ENCODE results near the gene CD300A.

Gene CD300A

DNA sequence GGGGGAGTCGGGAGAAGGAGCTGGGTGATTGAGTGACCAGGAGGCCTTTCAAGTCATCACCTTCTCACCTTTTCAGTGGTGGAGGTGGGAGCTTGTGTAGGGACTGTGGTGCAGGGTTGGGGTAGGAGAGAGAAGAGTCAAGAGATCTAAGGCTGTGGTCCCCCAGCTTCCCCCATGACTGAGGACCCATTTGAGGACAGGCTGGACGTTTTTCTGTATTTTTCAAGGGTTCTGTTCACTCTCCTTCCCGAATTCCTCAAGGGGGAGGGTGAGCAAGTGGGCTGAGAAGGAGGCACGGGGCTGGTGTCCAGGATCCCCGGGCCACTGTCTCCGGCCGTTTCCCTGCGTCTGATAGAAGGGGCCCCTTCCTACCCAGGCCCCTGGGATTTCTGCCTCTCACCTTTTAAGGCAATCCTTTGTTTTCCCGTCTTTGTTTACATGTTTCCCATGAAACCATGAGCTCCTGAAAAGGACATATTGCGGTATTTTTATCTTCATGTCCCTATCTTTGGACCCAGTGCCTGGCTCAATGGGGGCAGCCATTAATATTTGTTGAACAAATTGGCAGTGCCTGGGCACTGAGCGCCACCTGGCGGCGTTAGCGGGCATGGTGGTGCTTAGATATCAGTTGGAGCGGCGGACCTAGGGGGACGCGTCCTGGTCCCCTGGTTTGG lies 9.2 kb upstream of the CD300A start:
- peak; percentile 60 for DNase-seq

DNA sequence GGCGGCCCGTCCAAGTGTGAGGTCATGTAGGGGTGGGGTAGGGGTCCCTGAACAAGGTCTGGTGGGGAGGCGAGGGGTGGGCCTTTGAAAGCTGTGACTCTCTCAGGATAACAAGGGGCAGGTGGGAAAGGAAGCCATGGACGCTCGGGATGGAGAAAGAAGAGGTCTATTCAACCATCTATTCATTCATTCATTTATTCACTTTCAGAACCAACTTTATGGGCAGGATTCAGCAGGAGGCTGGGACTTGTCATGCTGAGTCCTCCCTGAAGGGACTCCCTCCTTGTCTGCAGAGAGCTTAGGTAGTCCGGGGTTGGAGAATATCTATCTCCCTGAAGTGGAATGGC lies 8.6 kb upstream of the CD300A start:
- no peak for DNase-seq

- DNase-seq: no peak
Measured at GRCh38 chr17:74458835-74459234, 7.6 kb upstream of the CD300A start.

DNA sequence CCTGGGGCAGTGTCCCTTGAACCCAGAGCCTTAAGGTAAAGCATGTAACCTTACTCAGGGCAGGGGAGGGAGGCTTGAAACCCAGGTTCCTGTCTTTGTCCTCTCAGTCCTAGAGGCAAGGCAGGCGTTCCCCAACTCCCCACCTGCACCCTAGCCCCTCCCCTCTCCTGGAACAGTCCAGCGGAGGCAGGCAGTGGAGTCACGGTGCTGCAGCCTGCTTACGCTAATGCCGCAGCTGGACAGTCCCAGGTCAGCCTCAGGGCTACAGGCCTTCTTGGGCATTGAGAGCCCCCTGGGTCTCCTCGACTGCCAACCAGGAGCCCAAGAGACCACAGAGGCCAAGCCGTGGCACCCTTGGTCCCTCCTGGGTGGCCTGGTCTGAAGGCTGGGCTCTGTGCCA lies 6.8 kb upstream of the CD300A start:
- DNase-seq: no peak

- no peak for DNase-seq
Measured at GRCh38 chr17:74460241-74460640, 6.2 kb upstream of the CD300A start.

GRCh38 chr17:74460996-74461395 lies 5.4 kb upstream of the CD300A start:
- DNase-seq: no peak

DNA sequence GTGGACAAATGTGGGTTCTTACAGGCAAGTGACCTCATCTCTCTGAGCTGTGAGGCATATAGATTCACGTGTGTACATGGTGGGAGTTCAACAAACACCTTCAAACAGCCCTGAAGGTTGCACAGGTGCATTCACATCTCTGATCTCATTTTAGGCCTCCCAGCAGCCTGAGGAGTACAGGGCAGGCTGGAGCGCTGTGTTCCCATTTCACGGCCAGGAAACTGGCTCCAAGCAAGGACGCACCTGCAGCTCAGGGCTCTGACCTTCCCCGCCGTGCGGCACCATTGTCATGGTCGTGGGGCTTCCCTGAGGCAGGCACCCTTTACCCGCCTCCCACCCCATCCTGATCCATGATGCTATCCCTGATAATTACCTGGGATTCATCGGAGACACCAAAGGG lies 4.8 kb upstream of the CD300A start:
- DNase-seq: no peak

GRCh38 chr17:74464730-74465377 lies 1.6 kb upstream of the CD300A start:
- DNase-seq: no peak

DNA sequence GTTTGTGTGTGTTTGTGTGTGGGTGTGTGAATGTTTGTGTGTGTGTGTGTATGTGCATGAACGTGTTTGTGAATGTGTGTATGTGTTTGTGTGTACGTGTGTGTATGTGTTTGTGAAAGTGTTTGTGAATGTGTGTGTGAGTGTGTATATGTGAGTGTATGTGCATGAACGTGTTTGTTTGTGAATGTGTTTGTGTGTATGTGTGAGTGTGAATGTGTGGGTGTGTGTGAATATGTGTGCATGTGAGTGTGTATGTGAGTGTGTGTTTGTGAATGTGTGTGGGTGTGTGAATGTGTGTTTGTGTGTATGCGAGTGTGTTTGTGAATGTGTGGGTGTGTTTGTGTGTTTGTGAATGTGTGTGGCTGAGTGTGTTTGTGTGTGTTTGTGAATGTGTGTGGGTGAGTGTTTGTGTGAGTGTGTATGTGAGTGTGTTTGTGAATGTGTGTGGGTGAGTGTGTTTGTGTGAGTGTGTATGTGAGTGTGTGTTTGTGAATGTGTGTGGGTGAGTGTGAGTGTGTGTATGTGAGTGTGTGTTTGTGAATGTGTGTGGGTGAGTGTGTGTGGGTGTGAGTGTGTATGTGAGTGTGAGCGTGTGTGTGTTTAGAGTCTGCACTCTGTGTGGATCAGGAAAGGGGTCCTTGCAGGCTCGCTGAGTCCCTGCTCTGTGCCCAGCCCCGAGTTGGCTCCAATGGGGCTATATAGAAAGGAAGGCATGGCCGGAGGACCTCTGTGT lies 890 bp upstream of the CD300A start:
- no peak for DNase-seq

DNA sequence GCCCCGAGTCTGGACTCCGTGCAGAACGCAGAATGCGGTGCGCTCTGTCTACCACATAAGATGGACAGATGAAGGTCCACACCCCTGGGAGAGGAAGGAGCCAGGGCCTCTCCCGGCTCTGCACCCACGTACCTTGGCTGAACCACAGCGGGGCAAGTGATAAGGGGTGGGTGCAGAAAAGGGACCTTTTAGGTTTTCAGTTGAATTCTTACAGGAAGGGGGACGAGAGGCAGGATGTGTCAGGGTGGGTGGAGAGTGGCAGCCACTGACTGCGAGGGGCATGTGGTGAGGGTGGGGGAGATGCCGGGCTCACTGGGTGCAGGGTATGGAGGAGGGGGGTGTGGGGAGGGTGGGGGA lies 372 bp downstream of the CD300A start:
- DNase-seq: no peak

DNA sequence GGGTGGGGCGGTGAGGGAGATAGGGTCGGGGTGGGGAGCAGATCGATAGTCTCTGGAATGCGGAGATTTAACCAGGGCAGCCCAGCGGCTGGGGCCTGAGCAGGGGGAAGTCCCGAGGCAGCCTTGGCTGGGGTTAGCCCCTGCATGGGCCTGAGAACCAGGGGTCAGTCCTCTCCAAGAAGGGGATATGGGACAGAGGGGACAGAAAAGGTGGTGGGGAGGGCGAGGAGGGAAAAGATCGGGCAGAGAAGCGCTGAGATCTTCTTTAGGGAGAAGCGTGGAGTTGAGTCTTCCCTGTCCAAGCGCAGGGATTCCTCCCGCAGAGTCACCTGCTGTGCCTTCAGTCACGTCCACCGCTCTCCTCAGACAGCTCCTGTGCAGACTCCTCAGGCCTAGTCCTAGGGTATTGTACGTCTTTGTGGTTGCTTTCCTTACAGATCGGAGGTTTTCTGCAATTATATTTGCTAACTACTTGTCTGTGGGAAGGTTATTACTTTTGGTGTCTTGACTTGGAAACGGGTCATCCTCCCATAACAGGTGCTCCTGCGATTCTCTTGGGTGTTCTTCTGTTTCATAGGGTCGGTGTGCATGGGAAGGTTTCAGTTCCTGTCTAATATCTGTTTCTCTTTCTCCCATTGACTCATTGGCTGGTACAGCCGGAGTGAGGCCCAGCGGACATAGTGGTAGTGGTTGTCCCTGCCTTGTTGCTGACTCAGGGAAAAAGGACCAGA lies 952 bp downstream of the CD300A start:
- no peak for DNase-seq

DNA sequence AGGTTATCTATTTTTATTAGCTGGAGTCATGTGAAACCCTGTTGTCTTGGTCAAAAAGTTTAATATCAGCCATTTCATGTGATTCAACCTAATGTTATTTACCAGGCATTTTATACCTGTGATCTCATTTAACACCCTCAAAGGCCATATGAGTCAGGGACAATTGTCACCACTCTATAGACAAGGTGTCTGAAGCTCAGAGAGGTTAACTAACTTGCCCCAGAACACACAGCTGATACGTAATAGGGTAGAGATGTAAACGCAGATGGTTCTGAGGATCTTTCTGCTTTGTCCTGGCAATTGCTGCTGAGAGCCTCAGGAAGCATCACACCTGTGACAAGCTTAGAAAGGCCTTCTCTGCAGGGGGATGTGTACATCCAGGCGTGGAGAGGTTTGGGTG lies 4.9 kb downstream of the CD300A start:
- no peak for DNase-seq

DNA sequence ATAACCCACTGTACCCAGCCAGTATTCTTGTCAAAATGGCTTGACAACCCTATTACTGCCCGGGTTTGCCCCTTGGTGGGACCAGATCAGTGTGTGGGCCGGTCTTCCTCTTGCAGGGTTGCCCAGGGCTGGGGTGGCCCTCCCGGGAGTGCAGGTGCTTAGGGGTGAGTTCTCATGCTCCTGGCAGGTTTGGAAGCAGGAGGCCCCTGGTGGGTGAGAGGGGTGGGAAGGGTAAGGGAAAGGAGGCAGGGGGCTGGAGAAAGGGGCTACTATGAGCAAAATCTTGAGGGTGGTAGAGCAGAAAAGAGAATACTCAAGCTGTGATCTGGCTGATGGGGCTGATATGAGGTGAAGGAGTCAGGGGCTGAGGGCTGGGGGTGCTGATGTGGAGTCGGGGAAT lies 6.5 kb downstream of the CD300A start:
- DNase-seq: no peak

DNA sequence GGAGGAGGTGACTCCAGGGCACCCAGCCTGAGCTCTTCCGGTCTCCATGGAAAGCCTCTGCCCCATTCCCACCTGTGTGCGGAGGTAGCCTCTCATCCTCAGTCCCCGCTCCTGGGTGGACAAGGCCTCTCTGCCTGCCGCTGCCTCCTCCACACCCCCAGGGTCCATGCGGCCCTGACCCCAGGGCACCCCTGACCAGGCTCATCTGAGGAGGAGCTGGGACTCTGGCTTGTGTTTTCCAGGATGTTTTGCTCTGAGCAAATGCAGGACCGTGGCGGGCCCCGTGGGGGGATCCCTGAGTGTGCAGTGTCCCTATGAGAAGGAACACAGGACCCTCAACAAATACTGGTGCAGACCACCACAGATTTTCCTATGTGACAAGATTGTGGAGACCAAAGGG lies 6.9 kb downstream of the CD300A start:
- DNase-seq: no peak

- no peak for DNase-seq
Measured at GRCh38 chr17:74474043-74474792, 7.8 kb downstream of the CD300A start.

- no peak for DNase-seq
Measured at GRCh38 chr17:74475189-74475588, 8.8 kb downstream of the CD300A start.

- no peak for DNase-seq
Measured at GRCh38 chr17:74477411-74477810, 11.0 kb downstream of the CD300A start.

- peak; percentile 37 for DNase-seq
Measured at GRCh38 chr17:74478420-74479100, 12.1 kb downstream of the CD300A start.

DNA sequence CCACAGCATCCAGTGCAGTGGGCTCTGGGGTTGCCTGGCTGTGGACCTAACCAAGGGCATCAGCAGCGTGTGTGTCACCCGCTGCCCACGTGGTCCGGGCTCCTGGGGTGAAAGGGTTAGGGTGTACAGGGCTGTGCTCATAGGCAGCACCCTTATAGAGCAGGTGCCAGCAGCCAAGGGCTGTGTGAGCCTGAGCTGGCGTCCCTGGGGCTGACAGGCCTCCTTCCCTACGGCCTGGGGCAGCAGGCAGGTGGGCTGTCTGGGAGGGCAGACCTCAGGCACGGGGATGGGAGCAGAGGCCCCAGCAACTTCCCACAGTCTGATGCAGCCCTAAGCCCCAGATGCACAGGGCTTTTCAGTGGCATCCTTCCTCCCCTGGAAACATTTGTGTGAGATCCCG lies 13.9 kb downstream of the CD300A start:
- no peak for DNase-seq

DNA sequence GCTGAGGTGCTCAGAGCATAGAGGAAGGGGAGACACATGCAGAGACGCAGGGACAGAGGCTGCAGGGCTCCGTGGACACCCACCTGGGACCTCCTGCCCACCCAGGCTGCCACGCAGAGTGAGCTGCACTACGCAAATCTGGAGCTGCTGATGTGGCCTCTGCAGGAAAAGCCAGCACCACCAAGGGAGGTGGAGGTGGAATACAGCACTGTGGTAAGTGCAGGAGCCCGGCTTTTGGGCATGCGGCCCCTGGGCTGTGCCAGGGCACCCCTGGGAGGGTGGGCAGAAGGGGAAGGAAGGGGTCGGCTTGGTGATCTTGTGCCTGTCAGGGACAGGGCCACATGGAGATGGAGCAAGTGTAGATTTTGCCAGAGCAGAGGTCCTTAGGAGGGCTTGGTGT lies 15.2 kb downstream of the CD300A start:
- DNase-seq: no peak

- no peak for DNase-seq
Measured at GRCh38 chr17:74484066-74484465, 17.6 kb downstream of the CD300A start.

- DNase-seq: no peak
Measured at GRCh38 chr17:74485022-74485743, 18.7 kb downstream of the CD300A start.

All from stimulated activated CD4-positive, alpha-beta T cell treated with anti-CD3 and anti-CD28 coated beads, Interleukin-1b, Interleukin-23, amount 100 ng/mL, for 48 hours (primary cell).